GM23338 (cell line): Measurements from ENCODE around the gene FGF2. TPM values are rescaled to one million over a fixed set of nuclear protein-coding genes. Genes with fewer than 3 reads are reported as not detected.
A peak's percentile ranks its signal among the peaks of the same experiment; 100 is the strongest.

ENCODE experiments used
- ATAC-seq: fragments of 200-7000 bp; cut with Tn5 transposase; 3 replicates; pipeline ENCODE4 v1.9.1; 2020
- DNase-seq: peaks from one replicate; pipeline ENCODE4 v3.0.0-alpha.2; 2015; ENCODE audit warnings: low spot score
- H2AFZ ChIP-seq: fragments of 200-600 bp; sonication (generic); 2 replicates; pipeline ENCODE4 v1.8.0; 2016; ENCODE audit warnings: antibody characterized with exemption, mild to moderate bottlenecking, moderate library complexity
- H3F3A ChIP-seq: fragments of 200-600 bp; sonication (generic); replicated peaks from 2 replicates; pipeline ENCODE4 v1.8.0; 2017; ENCODE audit warnings: antibody characterized with exemption, mixed run types, low read depth
- H3K27ac ChIP-seq: fragments of 200-600 bp; sonication (generic); 2 replicates; pipeline ENCODE4 v1.6.1; 2016; ENCODE audit warnings: low read depth
- H3K27me3 ChIP-seq: fragments of 200-600 bp; sonication (generic); 2 replicates; pipeline ENCODE4 v1.8.0; 2016; ENCODE audit warnings: mild to moderate bottlenecking, mixed run types, moderate library complexity; ENCODE audit not compliant: insufficient read depth
- H3K36me3 ChIP-seq: fragments of 200-600 bp; sonication (generic); 2 replicates; pipeline ENCODE4 v1.8.0; 2016; ENCODE audit warnings: mild to moderate bottlenecking; ENCODE audit not compliant: insufficient read depth
- H3K4me1 ChIP-seq: fragments of 200-600 bp; sonication (generic); 2 replicates; pipeline ENCODE4 v1.8.0; 2016; ENCODE audit warnings: mild to moderate bottlenecking, moderate library complexity; ENCODE audit not compliant: insufficient read depth
- H3K4me2 ChIP-seq: fragments of 200-600 bp; sonication (generic); 2 replicates; pipeline ENCODE4 v1.7.1; 2017; ENCODE audit warnings: mixed run types
- H3K4me3 ChIP-seq: fragments of 200-600 bp; sonication (generic); 2 replicates; pipeline ENCODE4 v1.6.1; 2016; ENCODE audit warnings: mixed run types
- H3K79me2 ChIP-seq: fragments of 200-600 bp; sonication (generic); replicated peaks from 2 replicates; pipeline ENCODE4 v1.8.0; 2017; ENCODE audit warnings: mild to moderate bottlenecking; ENCODE audit not compliant: insufficient read depth
- H3K9me2 ChIP-seq: fragments of 200-600 bp; sonication (generic); 2 replicates; pipeline ENCODE4 v1.8.0; 2017; ENCODE audit not compliant: insufficient read depth
- H4K20me1 ChIP-seq: fragments of 200-600 bp; sonication (generic); replicated peaks from 2 replicates; pipeline ENCODE4 v1.8.0; 2017; ENCODE audit warnings: mild to moderate bottlenecking; ENCODE audit not compliant: insufficient read depth
- H3K27ac Mint-ChIP-seq: 2 replicates; pipeline ENCODE4 v1.8.0; 2020; ENCODE audit warnings: inconsistent platforms, mild to moderate bottlenecking, moderate library complexity, mixed read lengths
- H3K27me3 Mint-ChIP-seq: 3 replicates; pipeline ENCODE4 v1.8.0; 2022; ENCODE audit warnings: low read depth, mild to moderate bottlenecking, moderate library complexity, mixed read lengths, inconsistent platforms; ENCODE audit not compliant: insufficient read depth, poor library complexity
- H3K36me3 Mint-ChIP-seq: 3 replicates; pipeline ENCODE4 v1.8.0; 2021; ENCODE audit warnings: low read depth, mild to moderate bottlenecking, inconsistent platforms, moderate library complexity, mixed read lengths
- H3K4me1 Mint-ChIP-seq: 3 replicates; pipeline ENCODE4 v1.8.0; 2020; ENCODE audit warnings: mild to moderate bottlenecking, inconsistent platforms, mixed read lengths
- H3K4me3 Mint-ChIP-seq: 3 replicates; pipeline ENCODE4 v1.8.0; 2021; ENCODE audit warnings: moderate library complexity, mild to moderate bottlenecking, inconsistent platforms, mixed read lengths
- H3K9me3 Mint-ChIP-seq: 3 replicates; pipeline ENCODE4 v1.8.0; 2020; ENCODE audit warnings: moderate library complexity, mild to moderate bottlenecking, inconsistent platforms, mixed read lengths
- CREB1 ChIP-seq: fragments of 250-450 bp; sonication (Bioruptor Pico); IDR thresholded peaks from 2 replicates; pipeline ENCODE4 v1.5.0; 2020; ENCODE audit warnings: low read depth, mild to moderate bottlenecking, moderate library complexity
- CTCF ChIP-seq, 2 experiments: fragments of 200-600 bp in 1 of 2; sonication (generic) in 1 of 2; conservative IDR thresholded peaks; 2 replicates each; pipeline versions ENCODE4 v1.5.1 to v1.6.1; 2016 to 2017; ENCODE audit warnings: antibody characterized with exemption in 2 of 2, low read depth in 2 of 2, mild to moderate bottlenecking in 2 of 2, moderate library complexity in 1 of 2
- ETS1 ChIP-seq: IDR thresholded peaks from 2 replicates; pipeline ENCODE4 v1.6.1; 2016; ENCODE audit warnings: antibody characterized with exemption
- EZH2 ChIP-seq: fragments of 200-600 bp; sonication (generic); IDR thresholded peaks from one replicate; pipeline ENCODE4 v1.8.0; 2017; ENCODE audit warnings: antibody characterized with exemption, mild to moderate bottlenecking, low read depth; ENCODE audit not compliant: unreplicated experiment
- JUNB ChIP-seq: IDR thresholded peaks from one replicate; pipeline ENCODE4 v1.6.1; 2016; ENCODE audit warnings: antibody characterized with exemption; ENCODE audit not compliant: unreplicated experiment
- NANOG ChIP-seq: IDR thresholded peaks from 2 replicates; pipeline ENCODE4 v1.6.1; 2016; ENCODE audit warnings: antibody characterized with exemption, borderline replicate concordance
- POLR2AphosphoS5 ChIP-seq: IDR thresholded peaks from 2 replicates; pipeline ENCODE4 v1.6.1; 2016; ENCODE audit warnings: antibody characterized with exemption, low read depth
- ZNF114 ChIP-seq: fragments of 250-450 bp; sonication (Bioruptor Pico); IDR thresholded peaks from 2 replicates; pipeline ENCODE4 v1.5.0; 2020; ENCODE audit warnings: mild to moderate bottlenecking, moderate library complexity
- ZNF462 ChIP-seq: fragments of 250-450 bp; sonication (Bioruptor Pico); IDR thresholded peaks from 2 replicates; pipeline ENCODE4 v1.5.0; 2020; ENCODE audit warnings: mild to moderate bottlenecking, moderate library complexity
- polyA plus RNA-seq: library from polyadenylated mRNA; unstranded; fragments of >200 nt; fragmentation: Nextera tagmentation; extraction: Ambion mirVana; gene quantifications from 2 replicates; pipeline ENCODE4 v1.2.1, GENCODE V29; 2016
- total RNA-seq: library from RNA; depleted of rRNA; stranded (reverse); fragments of >200 nt; shearing (Covaris generic); gene quantifications from 2 replicates; pipeline ENCODE4 v1.2.3, GENCODE V29; 2014

FGF2 gene
- total and polyA plus RNA-seq, 2 experiments from 2014 or later, result 28.3 to 84.4 TPM

- Histone ChIP-seq H3K27me3 (no peaks in the 10 kb centered on the region), H3K9me2 (no peaks in the 10 kb centered on the region), H3K79me2 (no peaks in the 10 kb centered on the region), H3K27ac (peak overlapping the region; percentile 95), H3F3A (peaks cover 11% of the 10 kb centered on the region), H3K4me3 (no peak overlapping the region), H3K4me2 (peak overlapping the region; percentile 40), H3K36me3 (no peaks in the 10 kb centered on the region), H3K4me1 (peaks cover 36% of the 10 kb centered on the region), H2AFZ (no peak overlapping the region), H4K20me1 (no peaks in the 10 kb centered on the region)
- Mint-ChIP-seq H3K36me3 (peaks cover 6% of the 10 kb centered on the region; the same call in 1 of the 3 replicates), H3K27me3 (peaks cover 12% of the 10 kb centered on the region), H3K4me3 (no peak overlapping the region; the same call in 2 of the 3 replicates), H3K4me1 (peaks cover 37% of the 10 kb centered on the region), H3K9me3 (0 out of 3 replicates have a peak, but pooled peaks cover 2% of the 10 kb centered on the region), H3K27ac (peak overlapping the region; percentile 95)
- TF ChIP-seq JUNB (no peak), NANOG (peak; percentile 81; the same call in 1 of the 2 replicates), ETS1 (no peak), POLR2AphosphoS5 (0 out of 2 replicates have a peak, but pooled peaks have one; percentile 12), EZH2 (no peak), ZNF462 (CRISPR knock-in tag) (peak; percentile 80; the same call in 1 of the 2 replicates), ZNF114 (0 out of 2 replicates have a peak, but pooled peaks have one; percentile 28), CTCF (conservative IDR thresholded peaks at IDR 0.05; ENCODE audit: low read depth in 2 of 2) (no peak), CREB1 (CRISPR knock-in tag) (peak; percentile 59)
- ATAC-seq (peak; percentile 95), DNase-seq (peak; percentile 95)
These were observed 29.7 kb upstream of the FGF2 start for GRCh38 chr4:122796801-122797404.
